Measurements from ENCODE around the gene TACR2.

The TACR2 gene

GRCh38 chr10:69377933-69378332 lies 38.8 kb downstream of the TACR2 start:
- in situ Hi-C loops (cut with HindIII; ENCODE audit: low sequenced_read_pairs) = no loop called here

DNA sequence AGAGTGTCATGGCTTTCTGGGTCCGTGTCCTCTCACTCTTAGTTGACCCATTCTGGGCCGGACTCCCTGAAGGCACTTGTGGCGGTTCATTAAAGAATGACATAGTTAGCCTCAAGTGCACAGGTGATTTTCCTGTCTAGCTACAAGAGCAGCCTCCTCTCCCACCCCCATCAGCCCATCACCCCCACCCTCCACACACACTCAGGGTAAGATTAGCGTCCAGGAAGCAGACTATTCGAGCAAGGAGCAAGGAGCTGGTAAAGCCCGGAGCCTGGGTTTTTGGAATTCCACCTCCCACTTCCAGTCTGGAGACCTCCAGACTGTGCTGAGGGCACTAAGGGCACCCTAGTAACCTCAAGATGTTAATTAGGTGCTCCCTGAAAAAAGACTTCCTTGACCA lies 39.5 kb downstream of the TACR2 start:
- in situ Hi-C loops (cut with HindIII; ENCODE audit: low sequenced_read_pairs) = no loop called here

GRCh38 chr10:69376662-69377061 lies 40.1 kb downstream of the TACR2 start:
- in situ Hi-C loops (cut with HindIII; ENCODE audit: low sequenced_read_pairs) = no loop called here

GRCh38 chr10:69375307-69376151 lies 41.2 kb downstream of the TACR2 start:
- in situ Hi-C loops (cut with HindIII; ENCODE audit: low sequenced_read_pairs) = no loop called here

GRCh38 chr10:69374931-69375306 lies 41.8 kb downstream of the TACR2 start:
- in situ Hi-C loops (cut with HindIII; ENCODE audit: low sequenced_read_pairs) = no loop called here

- in situ Hi-C loops (cut with HindIII; ENCODE audit: low sequenced_read_pairs) = no loop called here
These were observed 42.5 kb downstream of the TACR2 start for GRCh38 chr10:69374242-69374641.

GRCh38 chr10:69372126-69372980 lies 44.4 kb downstream of the TACR2 start:
- in situ Hi-C loops (cut with HindIII; ENCODE audit: low sequenced_read_pairs) = no loop called here

DNA sequence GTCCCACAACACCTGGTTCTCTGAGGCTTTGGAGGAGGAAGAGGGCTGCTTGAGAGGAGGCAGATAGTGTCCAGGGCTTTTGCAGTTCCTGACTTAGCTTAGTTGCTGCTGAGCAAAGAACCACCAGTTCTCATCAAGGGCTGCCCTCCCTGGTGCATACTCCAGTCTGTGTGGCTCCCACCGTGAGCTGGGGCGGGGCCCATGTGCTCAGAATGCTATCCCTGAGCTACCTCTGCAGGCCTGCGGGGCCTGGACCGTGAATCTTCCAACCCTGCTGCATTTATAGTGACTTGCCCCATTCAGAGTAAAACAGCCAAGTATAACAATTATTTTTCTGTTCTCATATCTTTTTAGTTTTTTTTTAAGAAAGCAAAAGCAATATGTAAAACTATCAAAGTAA lies 49.2 kb downstream of the TACR2 start:
- in situ Hi-C loops (cut with HindIII; ENCODE audit: low sequenced_read_pairs) = loop anchor here (10.0 kb wide), 1 partner anchor 53 kb away; no protein-coding TSS in a partner anchor

DNA sequence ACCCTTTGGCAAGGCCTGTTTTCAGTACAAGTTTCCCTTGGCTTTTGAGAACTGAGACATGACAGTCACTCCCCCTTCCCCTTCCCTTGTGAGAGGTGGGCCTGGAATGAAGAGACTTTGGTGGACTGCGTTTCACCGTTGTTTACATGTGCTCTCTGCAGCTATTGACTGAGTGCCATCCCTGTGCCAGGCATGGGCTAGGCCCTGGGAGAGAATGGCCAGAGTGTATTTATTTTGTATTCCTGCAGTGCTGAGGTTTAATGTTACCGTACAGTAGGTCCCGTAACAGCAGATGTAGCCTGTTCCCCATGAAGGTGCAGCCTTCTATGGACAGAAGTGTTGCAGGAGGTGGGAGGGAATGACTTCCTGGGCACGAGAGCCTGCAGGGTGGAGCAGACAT lies 50.0 kb downstream of the TACR2 start:
- in situ Hi-C loops (cut with HindIII; ENCODE audit: low sequenced_read_pairs) = loop anchor here (10.0 kb wide), 1 partner anchor 52 kb away; no protein-coding TSS in a partner anchor

DNA sequence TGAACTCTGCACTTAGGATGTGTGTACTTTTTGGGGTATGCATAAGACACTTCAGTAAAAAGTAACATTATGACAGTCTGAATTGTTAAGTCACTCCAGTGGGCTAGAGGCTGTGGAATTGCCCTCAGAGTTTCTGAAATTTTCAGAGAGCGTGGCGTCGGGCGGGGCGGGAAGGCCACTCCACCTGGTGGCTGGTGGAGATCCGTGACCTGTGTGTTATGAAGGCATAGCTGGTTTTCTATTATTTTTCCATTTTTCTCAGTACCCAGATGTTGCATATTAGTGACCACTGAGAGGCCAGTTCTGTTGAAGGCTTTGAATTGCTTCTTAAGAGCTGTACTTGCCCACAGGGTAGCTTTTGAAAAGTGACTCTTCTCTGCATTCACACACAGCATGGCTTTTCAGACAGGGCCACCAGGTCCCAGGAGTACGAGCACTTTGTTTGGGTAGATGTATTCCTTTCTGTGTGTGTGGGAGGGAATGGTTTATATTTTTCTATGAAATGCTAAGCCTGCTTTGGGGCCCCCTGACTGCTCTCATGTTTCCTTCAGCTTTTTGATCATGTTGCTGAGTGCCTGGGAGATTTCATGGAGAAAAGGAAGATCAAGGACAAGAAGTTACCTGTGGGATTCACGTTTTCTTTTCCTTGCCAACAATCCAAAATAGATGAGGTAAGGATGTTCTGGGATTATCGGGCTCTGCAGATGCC lies 52.3 kb downstream of the TACR2 start:
- in situ Hi-C loops (cut with HindIII; ENCODE audit: low sequenced_read_pairs) = loop anchor here (5.0 to 10.0 kb wide), 2 partner anchors 50 to 63 kb away; no protein-coding TSS in a partner anchor

- in situ Hi-C loops (cut with HindIII; ENCODE audit: low sequenced_read_pairs) = loop anchor here (5.0 to 10.0 kb wide), 2 partner anchors 49 to 64 kb away; no protein-coding TSS in a partner anchor
These were observed 53.1 kb downstream of the TACR2 start for GRCh38 chr10:69363666-69364065.

DNA sequence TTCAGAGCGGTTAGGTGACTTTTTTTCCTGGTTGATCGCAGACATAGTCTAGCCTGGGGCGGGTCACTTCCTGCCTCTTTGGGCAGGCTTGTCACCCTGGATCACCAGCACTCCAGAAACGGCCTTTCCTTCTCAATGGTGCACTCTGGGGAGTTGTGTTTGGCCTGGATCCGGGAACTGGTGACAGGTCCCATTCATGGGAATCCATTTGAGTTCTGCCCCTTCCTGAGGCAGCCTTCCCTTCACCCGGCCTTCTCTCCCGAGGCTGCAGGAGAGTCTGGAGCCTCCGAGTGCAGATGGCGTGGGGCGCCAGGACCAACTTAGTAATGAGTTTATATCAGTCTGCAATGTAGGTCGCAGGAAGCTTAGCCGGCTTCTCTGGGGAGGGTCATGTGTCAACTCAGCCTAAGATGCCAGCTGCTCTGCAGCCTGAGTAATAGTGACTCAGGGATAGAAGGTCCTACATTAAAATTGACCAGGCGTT lies 54.2 kb downstream of the TACR2 start:
- in situ Hi-C loops (cut with HindIII; ENCODE audit: low sequenced_read_pairs) = loop anchor here (5.0 to 10.0 kb wide), 2 partner anchors 48 to 65 kb away; no protein-coding TSS in a partner anchor

DNA sequence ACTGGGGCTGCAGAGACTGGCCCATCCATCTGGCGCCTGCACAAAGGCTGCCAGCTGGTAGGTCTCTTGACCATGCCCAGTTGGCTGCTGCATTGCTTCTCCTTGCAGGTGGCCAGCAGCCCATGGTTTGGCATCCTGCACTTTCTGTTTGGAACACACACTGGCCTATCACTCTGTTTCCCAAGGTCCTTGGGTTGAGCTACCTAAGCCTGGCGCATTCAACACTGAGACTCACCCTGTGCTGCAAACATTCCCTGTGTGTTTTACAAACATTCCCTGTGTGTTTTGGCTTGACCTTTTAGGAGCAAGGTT lies 55.5 kb downstream of the TACR2 start:
- in situ Hi-C loops (cut with HindIII; ENCODE audit: low sequenced_read_pairs) = loop anchor here (5.0 to 10.0 kb wide), 2 partner anchors 46 to 66 kb away; no protein-coding TSS in a partner anchor

GRCh38 chr10:69360485-69361302 lies 56.0 kb downstream of the TACR2 start:
- in situ Hi-C loops (cut with HindIII; ENCODE audit: low sequenced_read_pairs) = loop anchor here (5.0 to 10.0 kb wide), 2 partner anchors 46 to 67 kb away; no protein-coding TSS in a partner anchor

GRCh38 chr10:69359594-69359993 lies 57.1 kb downstream of the TACR2 start:
- in situ Hi-C loops (cut with HindIII; ENCODE audit: low sequenced_read_pairs) = no loop called here

DNA sequence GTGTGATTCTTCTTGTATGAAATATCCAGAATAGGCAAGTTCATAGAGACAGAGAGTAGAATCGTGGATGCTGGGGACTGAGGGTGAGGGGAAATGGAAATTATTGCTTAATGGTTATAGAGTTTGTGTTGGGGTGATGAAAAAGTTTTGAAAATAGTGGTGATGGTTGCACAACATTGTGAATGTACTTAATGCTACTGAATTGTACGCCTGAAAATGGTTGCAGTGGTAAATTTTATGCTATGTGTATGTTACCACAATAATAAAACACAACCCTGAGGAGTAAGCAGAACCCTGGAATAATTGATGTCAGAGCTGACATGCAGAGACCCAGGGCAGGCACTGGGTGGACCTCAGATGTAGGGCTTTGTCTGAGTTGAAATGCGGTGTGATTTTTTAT lies 57.6 kb downstream of the TACR2 start:
- in situ Hi-C loops (cut with HindIII; ENCODE audit: low sequenced_read_pairs) = no loop called here

DNA sequence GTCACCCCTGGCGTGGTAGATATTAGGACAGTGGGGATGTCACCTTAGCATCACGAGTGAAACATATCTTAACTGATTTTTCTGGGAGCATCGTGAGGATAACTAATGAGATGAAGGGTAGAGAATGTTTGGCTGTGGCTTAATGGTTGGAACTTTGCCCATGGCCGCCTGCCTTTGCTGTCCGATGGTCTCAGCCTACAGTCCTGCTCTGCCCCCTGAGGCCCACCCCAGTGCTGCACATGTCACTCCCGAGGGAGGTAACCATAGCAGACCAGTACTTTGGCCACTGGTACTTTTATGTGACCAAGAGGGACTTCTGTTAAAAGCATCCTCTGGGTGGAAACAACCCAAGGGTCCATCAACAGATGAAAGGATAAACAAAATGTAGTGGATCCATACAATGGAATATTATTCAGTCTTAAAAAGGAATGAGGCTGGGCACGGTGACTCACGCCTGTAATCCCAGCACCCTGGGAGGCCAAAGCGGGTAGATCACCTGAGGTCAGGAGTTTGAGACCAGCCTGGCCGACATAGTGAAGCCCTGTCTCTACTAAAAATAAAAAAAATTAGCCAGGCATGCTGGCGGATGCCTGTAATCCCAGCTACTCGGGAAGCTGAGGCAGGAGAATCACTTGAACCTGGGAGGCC lies 58.4 kb downstream of the TACR2 start:
- in situ Hi-C loops (cut with HindIII; ENCODE audit: low sequenced_read_pairs) = no loop called here

DNA sequence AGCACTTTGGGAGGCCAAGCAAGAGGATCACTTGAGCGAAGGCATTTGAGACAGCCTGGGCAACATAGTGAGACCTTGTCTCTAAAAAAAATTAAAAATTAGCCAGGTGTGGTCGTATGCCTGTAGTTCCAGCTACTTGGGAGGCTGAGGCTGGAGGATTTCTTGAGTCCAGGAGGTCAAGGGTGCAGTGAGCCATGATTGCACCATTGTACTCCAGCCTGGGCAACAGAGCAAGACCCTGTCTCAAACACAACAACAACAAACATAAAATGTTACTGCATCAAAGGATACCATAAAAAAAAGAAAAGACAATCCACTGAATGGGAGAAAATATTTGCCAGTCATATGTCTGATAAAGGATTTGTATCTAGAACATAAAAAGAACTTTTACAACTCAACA lies 60.5 kb downstream of the TACR2 start:
- in situ Hi-C loops (cut with HindIII; ENCODE audit: low sequenced_read_pairs) = no loop called here

GRCh38 chr10:69353977-69354635 lies 62.6 kb downstream of the TACR2 start:
- in situ Hi-C loops (cut with HindIII; ENCODE audit: low sequenced_read_pairs) = no loop called here
